GM13976 (cell line): ENCODE measurements around the gene ARHGAP42.
"Not testable (repeated sequence)": the region's sequence is repeated elsewhere in the genome, so short reads cannot be mapped to it uniquely, and the experiment has no call there.

Experiments
- DNase-seq: peaks from one replicate; pipeline ENCODE4 v3.0.0; 2012; ENCODE audit warnings: low spot score
- in situ Hi-C: fragments of 300-500 bp; cut with MboI; formaldehyde crosslinking; loops from one replicate; pipeline ENCODE4 v1.12.0; 2022; ENCODE audit warnings: low sequenced_read_pairs, mixed read lengths, inconsistent platforms; ENCODE audit not compliant: unreplicated experiment
- TF ChIP-seq, protein P1 (sequence below): IDR thresholded peaks from 2 replicates; pipeline ENCODE4 v1.5.1; 2012; ENCODE audit warnings: borderline replicate concordance, mild to moderate bottlenecking; ENCODE audit not compliant: insufficient read depth; ENCODE audit errors: extremely low read depth, missing control alignments, control extremely low read depth

Gene ARHGAP42

DNA sequence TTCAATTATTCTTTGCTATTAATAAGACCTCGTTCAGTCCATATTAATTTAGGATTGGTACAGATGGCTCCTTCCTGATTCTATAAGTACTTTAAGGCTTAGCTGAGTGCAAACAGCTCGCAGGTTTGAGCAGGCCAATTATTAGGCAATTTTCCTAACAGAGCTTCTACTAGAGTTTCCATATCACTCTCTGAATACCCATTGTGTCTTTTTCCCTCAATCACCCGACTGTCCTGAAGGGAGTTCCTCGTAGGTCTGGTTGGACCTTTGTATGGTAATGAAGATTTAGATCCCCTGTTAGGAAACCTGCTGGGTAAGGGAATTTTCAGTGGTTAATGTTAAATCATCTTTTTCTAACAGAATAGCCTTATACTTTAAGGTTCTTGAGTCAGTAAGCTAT, 61.1 kb downstream of the ARHGAP42 start:
- TF ChIP-seq, protein P1, sequence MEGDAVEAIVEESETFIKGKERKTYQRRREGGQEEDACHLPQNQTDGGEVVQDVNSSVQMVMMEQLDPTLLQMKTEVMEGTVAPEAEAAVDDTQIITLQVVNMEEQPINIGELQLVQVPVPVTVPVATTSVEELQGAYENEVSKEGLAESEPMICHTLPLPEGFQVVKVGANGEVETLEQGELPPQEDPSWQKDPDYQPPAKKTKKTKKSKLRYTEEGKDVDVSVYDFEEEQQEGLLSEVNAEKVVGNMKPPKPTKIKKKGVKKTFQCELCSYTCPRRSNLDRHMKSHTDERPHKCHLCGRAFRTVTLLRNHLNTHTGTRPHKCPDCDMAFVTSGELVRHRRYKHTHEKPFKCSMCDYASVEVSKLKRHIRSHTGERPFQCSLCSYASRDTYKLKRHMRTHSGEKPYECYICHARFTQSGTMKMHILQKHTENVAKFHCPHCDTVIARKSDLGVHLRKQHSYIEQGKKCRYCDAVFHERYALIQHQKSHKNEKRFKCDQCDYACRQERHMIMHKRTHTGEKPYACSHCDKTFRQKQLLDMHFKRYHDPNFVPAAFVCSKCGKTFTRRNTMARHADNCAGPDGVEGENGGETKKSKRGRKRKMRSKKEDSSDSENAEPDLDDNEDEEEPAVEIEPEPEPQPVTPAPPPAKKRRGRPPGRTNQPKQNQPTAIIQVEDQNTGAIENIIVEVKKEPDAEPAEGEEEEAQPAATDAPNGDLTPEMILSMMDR: no peak
- no peak for DNase-seq
- in situ Hi-C loops: no loop called here

DNA sequence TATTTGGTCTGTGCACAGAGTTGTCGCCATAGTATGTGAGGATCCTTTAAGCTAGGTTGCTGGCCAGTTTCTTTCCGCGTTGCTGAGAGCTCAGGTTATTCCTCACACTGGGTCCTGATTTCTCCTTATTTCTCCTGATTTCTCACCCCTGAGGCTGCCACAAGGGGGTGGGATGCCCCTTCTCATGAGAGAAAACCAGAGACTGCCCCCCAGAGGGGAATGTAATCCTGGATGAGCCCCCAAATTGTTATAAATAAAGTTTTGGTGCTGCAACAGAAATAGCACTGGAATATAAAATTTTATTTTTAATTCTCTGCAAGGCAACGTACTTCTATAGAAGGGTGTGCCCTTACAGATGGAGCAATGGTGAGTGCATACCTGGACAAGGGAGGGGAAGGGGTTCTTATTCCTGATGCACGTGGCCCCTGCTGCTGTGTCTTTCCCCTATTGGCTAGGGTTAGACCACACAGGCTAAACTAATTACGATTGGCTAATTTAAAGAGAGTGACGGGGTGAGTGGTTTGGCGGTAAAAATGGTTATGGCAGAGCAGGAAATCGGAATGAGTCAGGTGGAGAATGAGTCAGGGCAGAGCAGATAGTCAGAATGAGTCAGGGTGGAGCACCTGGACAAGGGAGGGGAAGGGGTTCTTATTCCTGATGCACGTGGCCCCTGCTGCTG, 62.9 kb downstream of the ARHGAP42 start:
- in situ Hi-C loops, DNase-seq: not testable (repeated sequence)

DNA sequence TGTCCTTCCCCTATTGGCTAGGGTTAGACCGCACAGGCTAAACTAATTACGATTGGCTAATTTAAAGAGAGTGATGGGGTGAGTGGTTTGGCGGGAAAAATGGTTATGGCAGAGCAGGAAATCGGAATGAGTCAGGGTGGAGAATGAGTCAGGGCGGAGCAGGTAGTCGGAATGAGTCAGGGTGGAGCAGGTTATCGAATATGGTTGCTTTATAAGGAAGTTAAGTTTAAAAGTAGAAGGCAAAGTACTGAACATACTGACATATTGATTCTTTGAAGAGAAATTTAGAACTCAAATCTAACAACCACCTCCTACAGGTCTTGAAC, 63.4 kb downstream of the ARHGAP42 start:
- in situ Hi-C loops, DNase-seq: not testable (repeated sequence)

GRCh38 chr11:100752371-100753171, 65.5 kb downstream of the ARHGAP42 start:
- TF ChIP-seq, protein P1: no peak
- no peak for DNase-seq
- in situ Hi-C loops: no loop called here

DNA sequence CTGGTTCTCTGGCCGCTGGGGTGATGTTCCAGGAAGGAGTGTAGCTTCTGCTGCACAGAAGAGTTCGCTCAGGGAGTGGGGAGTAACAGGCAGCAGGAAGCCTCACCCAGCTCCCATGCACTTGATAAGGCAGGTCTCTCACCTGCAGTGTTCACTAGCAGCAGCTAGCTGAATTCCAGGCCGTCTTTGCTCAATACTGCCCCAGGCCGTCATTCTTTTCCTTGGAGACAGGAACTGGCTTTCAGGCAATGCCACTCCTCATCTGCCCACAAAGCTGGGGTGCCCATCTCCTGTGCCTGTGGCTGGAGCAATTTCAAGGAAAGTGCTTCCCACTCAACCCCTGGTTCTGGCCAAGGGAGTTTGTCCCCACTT, 66.1 kb downstream of the ARHGAP42 start:
- no peak for DNase-seq
- TF ChIP-seq, protein P1: no peak
- in situ Hi-C loops: no loop called here

DNA sequence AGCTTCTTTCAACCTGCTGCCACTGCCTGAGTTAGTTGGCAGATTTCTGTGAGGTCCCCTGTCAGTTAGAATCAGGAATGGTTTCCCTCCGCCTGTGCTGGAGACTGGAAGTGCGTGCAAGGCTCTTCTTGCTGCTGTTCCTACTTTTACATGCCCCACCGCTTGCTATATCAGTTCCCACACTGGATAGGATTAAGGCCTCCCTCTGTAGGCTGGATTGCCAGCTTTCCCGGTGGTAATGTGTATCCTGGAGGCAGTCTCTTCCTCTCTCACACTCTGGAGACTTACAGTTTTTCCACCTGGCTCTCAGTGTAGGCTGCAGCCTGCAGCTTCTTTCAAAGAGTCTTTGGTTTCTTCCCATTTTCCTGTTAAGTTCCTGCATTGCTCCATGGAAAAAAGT, 66.5 kb downstream of the ARHGAP42 start:
- no peak for DNase-seq
- in situ Hi-C loops: no loop called here
- TF ChIP-seq, protein P1: no peak

- in situ Hi-C loops: no loop called here
- no peak for DNase-seq
- TF ChIP-seq, protein P1: no peak
Measured at GRCh38 chr11:100756559-100756958, 69.5 kb downstream of the ARHGAP42 start.
